Stimulated activated CD4-positive, alpha-beta T cell treated with anti-CD3 and anti-CD28 coated beads, Interleukin-4, amount 100 ng/mL, for 4 hours (primary cell): ENCODE results near the gene SPN.
"Not testable (repeated sequence)": the region's sequence is repeated elsewhere in the genome, so short reads cannot be mapped to it uniquely, and the experiment has no call there.

Experiments
- DNase-seq, 2 experiments: peaks; one replicate each; pipeline ENCODE4 v3.0.0-alpha.2; 2020

SPN gene

GRCh38 chr16:29708917-29709600 is 46.0 kb downstream of the SPN start:
- no peak for DNase-seq

GRCh38 chr16:29709657-29710056 is 46.6 kb downstream of the SPN start:
- DNase-seq, result not testable (repeated sequence)

GRCh38 chr16:29710227-29711219 is 47.5 kb downstream of the SPN start:
- peak in 1 of 2 experiments; percentile 44 for DNase-seq

GRCh38 chr16:29712809-29713208 is 49.8 kb downstream of the SPN start:
- DNase-seq, result no peak

DNA sequence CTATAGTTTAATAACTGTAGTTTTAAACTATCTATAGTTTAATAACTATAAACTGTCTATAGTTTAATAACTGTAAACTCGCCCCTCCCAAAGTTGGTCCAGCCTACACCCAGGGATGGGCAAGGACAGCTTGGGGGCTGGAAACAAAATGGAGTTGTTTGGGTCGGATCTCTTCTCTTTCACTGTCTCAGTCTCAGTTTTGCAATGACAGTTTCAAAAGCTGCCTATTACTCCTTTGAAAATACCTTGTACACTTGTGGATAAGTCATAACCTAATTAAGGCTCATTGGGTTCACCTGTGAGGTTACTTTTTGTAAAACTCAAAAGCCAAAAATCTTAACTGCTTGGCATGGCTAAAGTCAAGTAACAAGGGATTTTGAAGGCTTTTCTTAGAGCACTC is 51.3 kb downstream of the SPN start:
- DNase-seq, result no peak

GRCh38 chr16:29714972-29715371 is 51.9 kb downstream of the SPN start:
- DNase-seq, result no peak

GRCh38 chr16:29717113-29717512 is 54.1 kb downstream of the SPN start:
- no peak for DNase-seq

GRCh38 chr16:29719063-29719462 is 56.0 kb downstream of the SPN start:
- no peak for DNase-seq
